ENCODE data around the gene SPIN2B.
"Not testable (repeated sequence)": the region's sequence is repeated elsewhere in the genome, so short reads cannot be mapped to it uniquely, and the experiment has no call there.

SPIN2B gene

DNA sequence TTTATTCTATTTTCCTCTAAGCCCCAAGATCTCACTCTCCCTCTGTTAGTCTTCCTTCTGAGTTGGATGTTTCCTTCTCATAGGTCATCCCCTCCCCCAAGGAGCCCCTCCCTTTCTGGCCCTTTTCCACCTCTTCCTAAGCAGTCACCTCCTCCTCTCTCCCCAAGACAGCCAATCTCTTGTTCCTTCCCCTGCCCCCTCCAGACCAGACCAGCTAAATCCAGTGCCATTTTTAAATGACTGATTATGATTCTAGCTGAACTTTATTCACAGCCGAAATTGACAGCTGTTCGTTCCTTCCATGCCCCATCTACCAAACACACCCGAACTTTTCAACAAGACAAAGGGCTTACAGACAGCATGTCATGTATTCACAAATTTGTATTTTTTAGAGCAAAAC, 13.9 kb upstream of the SPIN2B start:
- no peak overlapping the region for H3K4me3 ChIP-seq (ENCODE audit: low read length)
- TF ChIP-seq, protein P1, sequence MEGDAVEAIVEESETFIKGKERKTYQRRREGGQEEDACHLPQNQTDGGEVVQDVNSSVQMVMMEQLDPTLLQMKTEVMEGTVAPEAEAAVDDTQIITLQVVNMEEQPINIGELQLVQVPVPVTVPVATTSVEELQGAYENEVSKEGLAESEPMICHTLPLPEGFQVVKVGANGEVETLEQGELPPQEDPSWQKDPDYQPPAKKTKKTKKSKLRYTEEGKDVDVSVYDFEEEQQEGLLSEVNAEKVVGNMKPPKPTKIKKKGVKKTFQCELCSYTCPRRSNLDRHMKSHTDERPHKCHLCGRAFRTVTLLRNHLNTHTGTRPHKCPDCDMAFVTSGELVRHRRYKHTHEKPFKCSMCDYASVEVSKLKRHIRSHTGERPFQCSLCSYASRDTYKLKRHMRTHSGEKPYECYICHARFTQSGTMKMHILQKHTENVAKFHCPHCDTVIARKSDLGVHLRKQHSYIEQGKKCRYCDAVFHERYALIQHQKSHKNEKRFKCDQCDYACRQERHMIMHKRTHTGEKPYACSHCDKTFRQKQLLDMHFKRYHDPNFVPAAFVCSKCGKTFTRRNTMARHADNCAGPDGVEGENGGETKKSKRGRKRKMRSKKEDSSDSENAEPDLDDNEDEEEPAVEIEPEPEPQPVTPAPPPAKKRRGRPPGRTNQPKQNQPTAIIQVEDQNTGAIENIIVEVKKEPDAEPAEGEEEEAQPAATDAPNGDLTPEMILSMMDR (IDR thresholded peaks at IDR 0.05; ENCODE audit: insufficient read depth, low read depth, low read length, missing control alignments): no peak
- no peak for DNase-seq (ENCODE audit: low read depth)

DNA sequence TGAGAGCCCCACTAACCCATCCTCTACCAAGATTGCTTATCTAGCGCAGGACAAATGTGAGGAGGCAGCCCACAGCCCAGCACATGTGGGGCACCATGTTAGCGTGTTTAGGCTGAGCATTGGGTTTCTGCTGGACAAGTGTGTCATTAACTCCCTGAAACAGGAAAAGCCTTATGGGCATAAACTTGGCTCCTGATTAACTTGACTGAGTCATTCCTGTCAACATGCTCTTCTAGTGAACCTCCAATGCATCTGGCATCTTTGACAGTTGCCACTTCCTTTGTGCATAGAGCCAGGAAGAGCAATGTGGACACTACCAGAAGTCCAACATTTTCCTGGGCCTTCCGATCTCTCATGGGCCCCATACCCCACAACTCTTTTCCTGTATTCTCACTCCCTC, 13.4 kb upstream of the SPIN2B start:
- TF ChIP-seq, protein P1 (IDR thresholded peaks at IDR 0.05; ENCODE audit: insufficient read depth, low read depth, low read length, missing control alignments): no peak
- DNase-seq (ENCODE audit: low read depth): peak; percentile 52
- no peak overlapping the region for H3K4me3 ChIP-seq (ENCODE audit: low read length)

DNA sequence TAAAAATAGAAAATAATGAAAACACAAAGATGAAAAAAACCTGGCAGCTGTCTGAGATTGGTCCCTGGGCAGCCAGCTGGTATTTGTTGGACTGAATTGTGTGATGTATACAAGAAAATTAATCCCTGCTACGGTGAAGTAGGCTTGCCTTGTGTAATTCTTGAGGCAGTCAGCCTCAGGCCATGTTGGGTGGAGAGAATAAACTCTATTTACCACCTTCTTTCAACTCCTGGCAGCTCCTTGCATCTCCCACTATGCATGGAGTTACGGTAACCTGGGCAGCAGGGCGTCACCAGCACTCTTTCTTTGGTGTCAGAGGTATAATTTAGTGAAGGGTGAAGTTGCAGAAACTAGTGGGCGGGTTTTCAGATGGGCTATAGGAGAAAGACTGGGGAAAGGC, 12.4 kb upstream of the SPIN2B start:
- no peak for DNase-seq (ENCODE audit: low read depth)
- H3K4me3 ChIP-seq (ENCODE audit: low read length): no peak overlapping the region
- TF ChIP-seq, protein P1 (IDR thresholded peaks at IDR 0.05; ENCODE audit: insufficient read depth, low read depth, low read length, missing control alignments): no peak

DNA sequence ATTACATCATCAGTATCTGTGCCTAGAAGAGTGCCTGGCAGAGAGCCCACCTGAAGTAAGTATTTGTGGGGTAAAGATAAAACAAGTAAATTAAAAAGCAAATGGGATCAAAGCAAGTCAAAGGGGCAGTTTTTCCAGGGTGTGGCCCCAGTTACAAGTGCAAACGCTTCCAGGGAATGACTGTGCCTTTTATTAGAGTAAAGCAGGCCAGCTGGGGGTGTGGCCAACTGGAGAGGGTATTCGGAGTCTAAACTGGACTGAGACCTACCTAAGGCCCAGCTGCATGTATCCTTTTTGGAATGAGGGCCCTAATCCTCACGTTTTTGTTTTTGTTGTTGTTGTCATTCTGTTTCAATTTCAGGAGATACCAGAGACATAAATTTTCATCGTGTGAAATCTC, 11.9 kb upstream of the SPIN2B start:
- not testable (repeated sequence) for DNase-seq (ENCODE audit: low read depth); H3K4me3 ChIP-seq (ENCODE audit: low read length)

DNA sequence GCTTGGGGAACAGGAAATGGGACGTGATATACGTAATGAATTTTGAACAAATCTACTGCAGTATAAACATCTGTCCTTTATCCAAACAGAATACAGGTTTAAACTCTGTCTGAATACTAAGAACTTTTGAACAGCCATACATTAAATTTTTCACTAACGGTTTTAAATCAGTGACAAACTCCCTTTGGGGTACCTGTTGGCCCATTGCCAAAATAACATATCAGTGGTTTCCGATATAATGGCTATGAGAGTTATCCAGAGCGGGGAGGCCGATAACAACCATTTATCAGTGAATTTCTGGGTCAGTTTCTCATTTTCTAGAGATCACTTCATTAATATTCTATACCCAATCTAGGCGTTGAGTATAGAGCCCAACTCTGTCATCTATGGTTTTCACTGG, 10.7 kb upstream of the SPIN2B start:
- no peak overlapping the region for H3K4me3 ChIP-seq (ENCODE audit: low read length)
- TF ChIP-seq, protein P1 (IDR thresholded peaks at IDR 0.05; ENCODE audit: insufficient read depth, low read depth, low read length, missing control alignments): no peak
- no peak for DNase-seq (ENCODE audit: low read depth)

DNA sequence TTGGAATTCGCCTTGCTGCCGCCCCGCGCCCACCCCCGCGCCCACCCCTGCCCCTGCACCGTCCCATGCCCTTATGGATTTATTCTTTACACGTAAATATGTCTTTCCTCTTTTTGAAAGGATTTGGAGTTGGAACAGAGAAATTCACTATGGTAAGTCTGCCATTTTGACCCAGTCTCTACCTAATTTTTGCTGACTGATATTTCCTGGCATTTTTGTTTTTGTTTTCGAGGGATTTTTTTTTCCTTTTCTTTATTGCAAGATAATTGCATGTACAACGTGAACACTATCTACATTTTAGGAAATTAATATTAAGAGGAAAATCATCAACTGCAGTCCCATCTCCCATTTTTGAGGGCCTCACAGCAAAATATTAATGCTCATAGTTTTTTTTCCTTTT, 468 bp upstream of the SPIN2B start:
- peak overlapping the region; percentile 63 for H3K4me3 ChIP-seq (ENCODE audit: low read length)
- DNase-seq (ENCODE audit: low read depth): no peak
- TF ChIP-seq, protein P1 (IDR thresholded peaks at IDR 0.05; ENCODE audit: insufficient read depth, low read depth, low read length, missing control alignments): no peak

DNA sequence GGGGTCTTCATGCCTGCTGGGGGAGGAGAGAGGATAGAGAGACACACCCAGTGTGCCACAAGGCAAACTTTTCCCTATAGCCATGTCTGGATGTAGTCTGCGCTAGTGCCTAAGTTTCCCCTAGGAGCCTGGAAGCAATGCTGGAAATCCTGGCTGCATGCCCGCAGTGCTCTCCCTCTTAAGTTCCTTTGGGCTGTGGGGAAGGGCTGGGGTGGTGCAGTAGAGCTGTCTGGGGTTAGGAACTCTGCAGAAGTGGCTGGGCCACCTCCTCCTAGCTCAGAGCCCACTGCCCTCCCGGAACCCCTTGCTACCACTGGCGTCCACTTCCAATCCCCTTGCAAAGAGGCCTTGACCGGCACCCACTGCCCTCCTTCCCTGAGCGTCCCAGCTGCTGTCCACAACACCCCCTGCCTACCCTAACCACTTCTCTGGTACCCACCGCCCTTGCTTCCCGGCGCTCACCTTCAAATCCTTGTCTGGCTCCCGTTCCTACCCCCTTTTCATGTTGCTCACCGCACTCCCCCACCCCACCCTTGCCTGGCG, 658 bp downstream of the SPIN2B start:
- H3K4me3 ChIP-seq (ENCODE audit: low read length): peak overlapping the region; percentile 63
- DNase-seq (ENCODE audit: low read depth): not testable (repeated sequence)

DNA sequence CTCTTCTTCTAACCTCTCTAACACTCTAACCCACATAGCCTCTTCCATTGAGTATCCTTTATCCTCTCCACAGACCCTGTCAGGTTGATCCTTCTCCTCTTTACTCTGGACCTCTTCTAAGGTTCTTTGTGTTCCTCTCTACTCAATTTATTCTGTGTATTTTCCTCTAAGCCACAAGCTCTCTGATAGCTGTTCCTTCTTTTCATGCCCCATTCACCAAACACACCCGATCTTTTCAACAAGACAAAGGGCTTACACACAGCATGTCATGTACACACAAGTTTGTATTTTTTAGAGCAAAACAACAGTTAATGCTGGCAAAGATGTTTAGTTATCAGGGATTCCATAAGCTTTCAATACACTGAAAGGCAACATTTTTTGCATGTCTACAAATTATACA, 1.9 kb downstream of the SPIN2B start:
- TF ChIP-seq, protein P1 (IDR thresholded peaks at IDR 0.05; ENCODE audit: insufficient read depth, low read depth, low read length, missing control alignments): no peak
- no peak overlapping the region for H3K4me3 ChIP-seq (ENCODE audit: low read length)
- no peak for DNase-seq (ENCODE audit: low read depth)

DNA sequence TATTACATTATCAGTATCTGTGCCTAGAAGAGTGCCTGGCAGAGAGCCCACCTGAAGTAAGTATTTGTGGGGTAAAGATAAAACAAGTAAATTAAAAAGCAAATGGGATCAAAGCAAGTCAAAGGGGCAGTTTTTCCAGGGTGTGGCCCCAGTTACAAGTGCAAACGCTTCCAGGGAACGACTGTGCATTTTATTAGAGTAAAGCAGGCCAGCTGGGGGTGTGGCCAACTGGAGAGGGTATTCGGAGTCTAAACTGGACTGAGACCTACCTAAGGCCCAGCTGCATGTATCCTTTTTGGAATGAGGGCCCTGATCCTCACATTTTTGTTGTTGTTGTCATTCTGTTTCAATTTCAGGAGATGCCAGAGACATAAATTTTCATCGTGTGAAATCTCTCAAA, 3.8 kb downstream of the SPIN2B start:
- not testable (repeated sequence) for H3K4me3 ChIP-seq (ENCODE audit: low read length); DNase-seq (ENCODE audit: low read depth)
